ENCODE data around the gene PDXDC1. TPM values are rescaled to one million over a fixed set of nuclear protein-coding genes. Genes with fewer than 3 reads are reported as not detected.
"Not testable (repeated sequence)": the region's sequence is repeated elsewhere in the genome, so short reads cannot be mapped to it uniquely, and the experiment has no call there.

PDXDC1 gene
- total and polyA plus RNA-seq, 9 of the 15 experiments (the other 6 are each of a cell fraction or from before 2014, with no cell fraction given), result 5.1 to 95.4 (median 45.8) TPM

- ATAC-seq; intact Hi-C loops (cut with micrococcal nuclease); FAIRE-seq; H3K9me3 ChIP-seq (replicated peaks; ENCODE audit: control insufficient read depth, insufficient read depth, low read depth, low read length); CTCF ChIA-PET (ENCODE audit: low intra/inter-chr PET ratio); DNase-seq (ENCODE audit: extremely low read depth in 1 of 4, low spot score in 3 of 4); H3K4me1 ChIP-seq (replicated peaks in 1 of 2; ENCODE audit: control insufficient read depth in 2 of 2, insufficient read depth in 2 of 2, low read length in 2 of 2); H3K27me3 ChIP-seq (ENCODE audit: control insufficient read depth in 2 of 2, insufficient read depth in 2 of 2, low read length in 2 of 2); H4K20me1 ChIP-seq (replicated peaks; ENCODE audit: control insufficient read depth, insufficient read depth, low read length); H3K9me1 ChIP-seq (ENCODE audit: control insufficient read depth, insufficient read depth, low read length); TF ChIP-seq JUND (IDR thresholded peaks at IDR 0.05; ENCODE audit: borderline replicate concordance, low read depth, low read length): not testable (repeated sequence)
- in situ Hi-C loops (cut with MboI), result loop anchor here (25.0 kb wide), 1 partner anchor 1419 kb away; no protein-coding TSS in a partner anchor
- Histone ChIP-seq H3K36me3 (ENCODE audit: control insufficient read depth, insufficient read depth, low read length) (peaks cover 24% of the 10 kb centered on the region; the same call in 1 of the 3 replicates), H3K79me2 (ENCODE audit: control insufficient read depth, insufficient read depth, low read length) (peaks cover 24% of the 10 kb centered on the region), H2AFZ (ENCODE audit: low read depth, low read length) (peak overlapping the region; percentile 96), H3K9ac (ENCODE audit: insufficient read depth in 1 of 2, low read depth in 2 of 2, low read length in 2 of 2) (peak overlapping the region; percentile 92 to 95), H3K4me2 (ENCODE audit: insufficient read depth, low read length) (peak overlapping the region; percentile 96), H3K27ac (ENCODE audit: extremely low read depth, low read depth, low read length) (peak overlapping the region; percentile 91), H3K4me3 (peak overlapping the region; percentile 66)
- TF ChIP-seq JUND (tag; IDR thresholded peaks at IDR 0.05; ENCODE audit: borderline replicate concordance, low read depth, low read length) (0 out of 3 replicates have a peak, but pooled peaks have one; percentile 2), ZFX (CRISPR knock-in tag; IDR thresholded peaks at IDR 0.05) (peak; percentile 41; the same call in 1 of the 2 replicates), AFF4 (CRISPR knock-in tag; IDR thresholded peaks at IDR 0.05) (0 out of 2 replicates have a peak, but pooled peaks have one; percentile 7)
- TSS peak; percentile 73 for BruUV-seq (replicated peaks)
- WGBS (ENCODE audit: insufficient coverage, low coverage, missing lambda C conversion rate), result under 1% methylated on average over 10 of the region's 14 CpGs
- POLR2A ChIA-PET, result interaction anchor here (1.2 kb wide), 1 partner anchor 14 kb away, joined by 3 read pairs; no protein-coding TSS in a partner anchor
Observed at GRCh38 chr16:15093571-15093954, 118.7 kb downstream of the PDXDC1 start.

Data from K562 (cell line).